PC-3 (cell line): Measurements from ENCODE around the gene KRTAP5-4.

ENCODE experiments used
- EZH2 ChIP-seq: fragments of 300-600 bp; sonication (generic); IDR thresholded peaks from one replicate; pipeline ENCODE4 v1.6.1; 2017; ENCODE audit warnings: antibody characterized with exemption, mild to moderate bottlenecking, low read length; ENCODE audit not compliant: unreplicated experiment
- TF ChIP-seq, protein P1 (sequence below): fragments of 300-600 bp; sonication (generic); conservative IDR thresholded peaks from 2 replicates; pipeline ENCODE4 v1.5.1; 2017; ENCODE audit warnings: antibody characterized with exemption, low read depth, mild to moderate bottlenecking, low read length

DNA sequence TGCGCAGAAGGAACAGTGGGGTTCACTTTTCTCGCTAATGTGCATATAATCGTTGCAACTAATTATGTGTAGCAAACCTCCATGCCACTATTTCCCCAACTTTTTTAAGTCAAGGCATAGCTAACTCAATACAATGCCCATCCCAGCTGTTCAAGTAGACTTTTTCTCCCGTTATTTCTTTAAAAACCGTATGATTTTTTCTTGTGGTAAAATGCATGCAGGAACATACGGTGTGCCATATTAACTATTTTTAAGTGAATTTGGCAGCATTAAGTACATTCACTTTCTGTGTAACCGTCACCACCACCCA lies 47.0 kb downstream of the KRTAP5-4 start:
- TF ChIP-seq, protein P1, sequence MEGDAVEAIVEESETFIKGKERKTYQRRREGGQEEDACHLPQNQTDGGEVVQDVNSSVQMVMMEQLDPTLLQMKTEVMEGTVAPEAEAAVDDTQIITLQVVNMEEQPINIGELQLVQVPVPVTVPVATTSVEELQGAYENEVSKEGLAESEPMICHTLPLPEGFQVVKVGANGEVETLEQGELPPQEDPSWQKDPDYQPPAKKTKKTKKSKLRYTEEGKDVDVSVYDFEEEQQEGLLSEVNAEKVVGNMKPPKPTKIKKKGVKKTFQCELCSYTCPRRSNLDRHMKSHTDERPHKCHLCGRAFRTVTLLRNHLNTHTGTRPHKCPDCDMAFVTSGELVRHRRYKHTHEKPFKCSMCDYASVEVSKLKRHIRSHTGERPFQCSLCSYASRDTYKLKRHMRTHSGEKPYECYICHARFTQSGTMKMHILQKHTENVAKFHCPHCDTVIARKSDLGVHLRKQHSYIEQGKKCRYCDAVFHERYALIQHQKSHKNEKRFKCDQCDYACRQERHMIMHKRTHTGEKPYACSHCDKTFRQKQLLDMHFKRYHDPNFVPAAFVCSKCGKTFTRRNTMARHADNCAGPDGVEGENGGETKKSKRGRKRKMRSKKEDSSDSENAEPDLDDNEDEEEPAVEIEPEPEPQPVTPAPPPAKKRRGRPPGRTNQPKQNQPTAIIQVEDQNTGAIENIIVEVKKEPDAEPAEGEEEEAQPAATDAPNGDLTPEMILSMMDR = no peak; the same call in 1 of the 2 replicates
- no peak for TF ChIP-seq EZH2
